Transverse colon (tissue), 4 donors: ENCODE data around the gene KIF26A.

Experiments used
- POLR2A ChIP-seq: fragments of 450-650 bp; IDR thresholded peaks from one replicate; pipeline ENCODE4 v1.6.1; 2016; ENCODE audit warnings: antibody characterized with exemption, mild to moderate bottlenecking, moderate library complexity
- POLR2AphosphoS5 ChIP-seq, 3 donors: sonication (generic); formaldehyde crosslinking; IDR thresholded peaks; one replicate each; pipeline ENCODE4 v1.6.1; 2016; ENCODE audit warnings: antibody characterized with exemption in 3 of 3
- TF ChIP-seq, protein P1 (sequence below), 5 experiments: fragments of 200-600 bp in 3 of 5; fragments of 450-650 bp in 2 of 5; sonication (generic) in 3 of 5; IDR thresholded peaks; 1 replicate in 2 of 5; 2 replicates in 3 of 5; pipeline ENCODE4 v1.5.1; 2016 to 2017; ENCODE audit warnings: antibody characterized with exemption in 5 of 5, inconsistent platforms in 3 of 5, mild to moderate bottlenecking in 2 of 5, moderate library complexity in 1 of 5

- TF ChIP-seq POLR2A = no peak
- no peak for TF ChIP-seq POLR2AphosphoS5 (IDR thresholded peaks at IDR 0.05)
- TF ChIP-seq, protein P1, sequence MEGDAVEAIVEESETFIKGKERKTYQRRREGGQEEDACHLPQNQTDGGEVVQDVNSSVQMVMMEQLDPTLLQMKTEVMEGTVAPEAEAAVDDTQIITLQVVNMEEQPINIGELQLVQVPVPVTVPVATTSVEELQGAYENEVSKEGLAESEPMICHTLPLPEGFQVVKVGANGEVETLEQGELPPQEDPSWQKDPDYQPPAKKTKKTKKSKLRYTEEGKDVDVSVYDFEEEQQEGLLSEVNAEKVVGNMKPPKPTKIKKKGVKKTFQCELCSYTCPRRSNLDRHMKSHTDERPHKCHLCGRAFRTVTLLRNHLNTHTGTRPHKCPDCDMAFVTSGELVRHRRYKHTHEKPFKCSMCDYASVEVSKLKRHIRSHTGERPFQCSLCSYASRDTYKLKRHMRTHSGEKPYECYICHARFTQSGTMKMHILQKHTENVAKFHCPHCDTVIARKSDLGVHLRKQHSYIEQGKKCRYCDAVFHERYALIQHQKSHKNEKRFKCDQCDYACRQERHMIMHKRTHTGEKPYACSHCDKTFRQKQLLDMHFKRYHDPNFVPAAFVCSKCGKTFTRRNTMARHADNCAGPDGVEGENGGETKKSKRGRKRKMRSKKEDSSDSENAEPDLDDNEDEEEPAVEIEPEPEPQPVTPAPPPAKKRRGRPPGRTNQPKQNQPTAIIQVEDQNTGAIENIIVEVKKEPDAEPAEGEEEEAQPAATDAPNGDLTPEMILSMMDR (IDR thresholded peaks at IDR 0.05) = no peak
Measured at GRCh38 chr14:104162495-104162894, 24.1 kb downstream of the KIF26A start.
